Naive thymus-derived CD4-positive, alpha-beta T cell (primary cell): ENCODE measurements around the gene TBX4. TPM values are rescaled to one million over a fixed set of nuclear protein-coding genes. Genes with fewer than 3 reads are reported as not detected.

Experiments
- ATAC-seq: fragments of 150-1000 bp; cut with Tn5 transposase; 2 replicates; pipeline ENCODE4 v1.10.0; 2021; ENCODE audit warnings: mild to moderate bottlenecking, moderate library complexity
- CTCF ChIA-PET: fragments of 350-600 bp; sonication (Branson Sonifier 250); formaldehyde crosslinking; loops from one replicate; lab custom pipeline; 2021; ENCODE audit warnings: antibody characterized with exemption; lab: Charles Lee
- POLR2A ChIA-PET: fragments of 350-600 bp; sonication (Branson Sonifier 250); formaldehyde crosslinking; loops from one replicate; lab custom pipeline; 2021; ENCODE audit warnings: antibody characterized with exemption, inconsistent platforms; lab: Charles Lee
- DNase-seq, 9 donors: peaks; one replicate each; pipeline versions ENCODE4 v3.0.0 to v3.0.0-alpha.2; 2020 to 2022; ENCODE audit warnings: mixed read lengths in 1 of 9
- H3K27ac ChIP-seq: one replicate; pipeline ENCODE4 v1.7.0; 2013; ENCODE audit warnings: mild to moderate bottlenecking, low read depth, low read length, moderate library complexity
- H3K27me3 ChIP-seq, 2 donors: one replicate each; pipeline ENCODE4 v1.7.0; 2013; ENCODE audit warnings: low read length in 2 of 2, mild to moderate bottlenecking in 2 of 2, moderate library complexity in 2 of 2; ENCODE audit not compliant: control insufficient read depth in 2 of 2, insufficient read depth in 2 of 2
- H3K36me3 ChIP-seq, 3 experiments: 1 replicate in 2 of 3; 2 replicates in 1 of 3; pipeline ENCODE4 v1.7.0; 2013; ENCODE audit warnings: low read length in 3 of 3, mild to moderate bottlenecking in 3 of 3, moderate library complexity in 1 of 3; ENCODE audit not compliant: insufficient read depth in 3 of 3, control insufficient read depth in 2 of 3
- H3K4me1 ChIP-seq, 2 donors: one replicate each; pipeline ENCODE4 v1.7.0; 2013; ENCODE audit warnings: low read length in 2 of 2, mild to moderate bottlenecking in 2 of 2, moderate library complexity in 1 of 2; ENCODE audit not compliant: control insufficient read depth in 2 of 2, insufficient read depth in 2 of 2
- H3K4me3 ChIP-seq: 2 replicates; pipeline ENCODE4 v1.7.0; 2013; ENCODE audit warnings: mild to moderate bottlenecking, low read length
- H3K9me3 ChIP-seq, 3 experiments: 1 replicate in 2 of 3; 2 replicates in 1 of 3; pipeline ENCODE4 v1.7.0; 2013; ENCODE audit warnings: low read length in 3 of 3; ENCODE audit not compliant: control insufficient read depth in 2 of 3
- H3K27ac Mint-ChIP-seq, 9 donors: one replicate each; pipeline ENCODE4 v1.8.0; 2020 to 2022; ENCODE audit warnings: mixed read lengths in 9 of 9, mild to moderate bottlenecking in 8 of 9, moderate library complexity in 5 of 9, inconsistent platforms in 2 of 9
- H3K27me3 Mint-ChIP-seq, 5 donors: one replicate each; pipeline ENCODE4 v1.8.0; 2021 to 2022; ENCODE audit warnings: mixed read lengths in 5 of 5, mild to moderate bottlenecking in 1 of 5
- H3K36me3 Mint-ChIP-seq, 5 donors: one replicate each; pipeline ENCODE4 v1.8.0; 2020 to 2022; ENCODE audit warnings: mixed read lengths in 5 of 5, mild to moderate bottlenecking in 3 of 5, inconsistent platforms in 1 of 5
- H3K4me1 Mint-ChIP-seq, 7 donors: one replicate each; pipeline ENCODE4 v1.8.0; 2020 to 2022; ENCODE audit warnings: mixed read lengths in 7 of 7, mild to moderate bottlenecking in 3 of 7, inconsistent platforms in 1 of 7
- H3K4me3 Mint-ChIP-seq, 10 donors: one replicate each; pipeline ENCODE4 v1.8.0; 2020 to 2022; ENCODE audit warnings: mild to moderate bottlenecking in 10 of 10, mixed read lengths in 10 of 10, moderate library complexity in 6 of 10, inconsistent platforms in 2 of 10
- H3K9me3 Mint-ChIP-seq, 11 donors: one replicate each; pipeline ENCODE4 v1.8.0; 2020 to 2022; ENCODE audit warnings: mixed read lengths in 11 of 11, mild to moderate bottlenecking in 4 of 11, inconsistent platforms in 1 of 11, moderate library complexity in 1 of 11
- intact Hi-C, 2 donors: fragments of 100-400 bp; cut with micrococcal nuclease; formaldehyde crosslinking; loops; one replicate each; pipeline ENCODE4 v1.15.1; 2023
- polyA plus RNA-seq, 2 donors: library from polyadenylated mRNA; unstranded; fragments of 300-500 nt; fragmentation: Illumina TruSeq; gene quantifications; one replicate each; pipeline ENCODE4 v1.2.3, GENCODE V29; 2021
- total RNA-seq, 6 experiments: library from RNA in 5 of 6; stranded (reverse) in 5 of 6; gene quantifications; 1 replicate in 5 of 6; 2 replicates in 1 of 6; pipeline ENCODE4 v1.2.3 and lab custom pipeline; 2021 to 2026

The TBX4 gene
- total and polyA plus RNA-seq, 7 experiments from 2014 or later: not detected

DNA sequence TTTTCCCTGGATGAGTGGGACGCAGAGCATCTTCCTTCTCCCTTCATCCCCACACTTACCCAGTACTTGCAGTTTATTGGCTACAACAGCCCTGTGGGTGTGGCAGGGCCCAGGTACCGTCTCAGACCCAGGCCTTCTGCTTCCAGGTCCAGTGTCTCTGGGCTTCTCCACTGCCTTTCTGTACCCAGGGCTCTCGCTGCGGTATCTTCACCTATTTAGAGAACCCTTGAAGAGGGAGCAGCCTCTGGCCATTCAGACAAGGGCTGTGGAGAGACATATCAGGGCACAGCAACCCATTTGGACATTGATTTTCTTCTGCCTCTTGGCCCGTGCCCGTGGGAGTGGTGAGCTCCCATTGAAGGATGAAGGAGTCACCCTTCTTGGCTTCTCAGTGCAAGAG is 17.3 kb downstream of the TBX4 start:
- no peak overlapping the region for H3K27ac ChIP-seq
- no peak overlapping the region for H3K4me3 ChIP-seq
- H3K4me1 Mint-ChIP-seq: peaks cover 0 to 2% (median 0%) of the 10 kb centered on the region in 7 donors
- no peaks in the 10 kb centered on the region for H3K9me3 ChIP-seq
- H3K27ac Mint-ChIP-seq: no peak overlapping the region
- no peak for DNase-seq
- H3K4me1 ChIP-seq: no peaks in the 10 kb centered on the region
- intact Hi-C loops: no loop called here
- CTCF ChIA-PET: no interaction called here
- no peaks in the 10 kb centered on the region for H3K36me3 Mint-ChIP-seq
- no peak for ATAC-seq
- no peaks in the 10 kb centered on the region for H3K27me3 ChIP-seq
- H3K36me3 ChIP-seq: no peaks in the 10 kb centered on the region
- no peak overlapping the region for H3K4me3 Mint-ChIP-seq
- POLR2A ChIA-PET: no interaction called here
- peaks cover 3 to 27% (median 20%) of the 10 kb centered on the region in 5 donors for H3K27me3 Mint-ChIP-seq
- no peaks in the 10 kb centered on the region for H3K9me3 Mint-ChIP-seq

DNA sequence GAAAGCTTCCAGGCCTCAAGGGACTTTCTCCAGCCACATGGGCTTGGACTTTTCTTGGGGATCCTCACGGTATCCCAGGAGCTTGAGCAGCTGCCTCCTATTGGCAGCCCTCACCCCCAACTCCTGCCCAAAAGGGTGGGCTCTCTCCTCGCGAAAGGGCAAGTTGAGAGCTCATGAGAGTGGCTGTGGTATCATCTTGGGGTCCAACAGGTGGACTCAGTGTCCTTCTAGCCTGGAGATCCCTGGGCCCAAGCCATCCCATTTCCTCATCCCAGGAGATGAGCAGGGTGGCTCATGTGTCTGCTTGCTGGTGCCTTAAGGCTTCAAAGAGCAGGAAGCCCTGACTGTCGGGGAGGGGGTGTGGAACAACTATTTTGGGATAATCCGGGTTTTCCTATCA is 17.7 kb downstream of the TBX4 start:
- H3K4me1 Mint-ChIP-seq: peaks cover 0 to 2% (median 0%) of the 10 kb centered on the region in 7 donors
- no peaks in the 10 kb centered on the region for H3K36me3 Mint-ChIP-seq
- intact Hi-C loops: no loop called here
- H3K9me3 ChIP-seq: no peaks in the 10 kb centered on the region
- no peak for ATAC-seq
- H3K36me3 ChIP-seq: no peaks in the 10 kb centered on the region
- H3K9me3 Mint-ChIP-seq: no peaks in the 10 kb centered on the region
- H3K27ac ChIP-seq: no peak overlapping the region
- no peak overlapping the region for H3K27ac Mint-ChIP-seq
- H3K4me3 Mint-ChIP-seq: no peak overlapping the region
- H3K4me3 ChIP-seq: no peak overlapping the region
- ChIA-PET CTCF (no interaction called here), POLR2A (no interaction called here)
- peaks cover under 1 to 27% (median 21%) of the 10 kb centered on the region in 5 donors for H3K27me3 Mint-ChIP-seq
- DNase-seq: no peak
- H3K27me3 ChIP-seq: no peaks in the 10 kb centered on the region
- H3K4me1 ChIP-seq: no peaks in the 10 kb centered on the region

DNA sequence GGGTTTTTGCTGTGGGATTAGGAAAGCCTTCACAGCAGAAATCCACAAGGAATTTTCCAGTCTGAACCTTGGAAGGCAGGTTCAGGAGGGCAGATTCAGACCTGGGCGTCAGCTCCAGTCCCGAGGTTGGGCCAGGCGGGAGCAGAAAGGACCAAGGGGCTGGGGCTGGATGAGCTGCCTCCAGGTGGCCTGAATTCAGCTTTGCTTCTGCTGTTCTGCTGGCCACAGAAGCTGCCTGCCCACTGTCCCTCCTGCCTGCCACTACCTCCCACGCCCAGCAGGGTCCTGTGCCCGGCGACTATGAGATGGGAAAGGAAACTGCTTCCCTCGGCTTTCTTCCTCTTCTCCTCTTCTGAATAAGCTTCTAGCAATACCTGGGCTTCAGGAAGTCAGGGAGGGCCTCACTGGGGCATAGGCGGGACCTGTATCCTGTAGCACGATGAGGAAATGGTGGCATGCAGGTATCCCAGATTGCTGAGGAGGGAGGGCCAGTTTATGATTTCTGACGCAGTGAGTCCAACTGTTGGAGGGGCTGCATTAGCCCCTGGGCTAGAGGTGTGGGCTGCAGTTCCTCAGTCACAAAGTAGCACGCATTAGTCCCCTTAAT is 18.4 kb downstream of the TBX4 start:
- Mint-ChIP-seq H3K27ac (no peak overlapping the region), H3K4me3 (no peak overlapping the region), H3K36me3 (no peaks in the 10 kb centered on the region), H3K9me3 (peaks cover 0 to 1% (median 0%) of the 10 kb centered on the region in 11 donors), H3K4me1 (peaks cover 0 to 2% (median 0%) of the 10 kb centered on the region in 7 donors), H3K27me3 (peaks cover 6 to 28% (median 21%) of the 10 kb centered on the region in 5 donors)
- DNase-seq (no peak), ATAC-seq (no peak)
- Histone ChIP-seq H3K27me3 (no peaks in the 10 kb centered on the region), H3K9me3 (no peaks in the 10 kb centered on the region), H3K27ac (no peak overlapping the region), H3K4me1 (no peaks in the 10 kb centered on the region), H3K4me3 (no peak overlapping the region), H3K36me3 (no peaks in the 10 kb centered on the region)
- ChIA-PET POLR2A (no interaction called here), CTCF (no interaction called here)
- intact Hi-C loops: no loop called here

DNA sequence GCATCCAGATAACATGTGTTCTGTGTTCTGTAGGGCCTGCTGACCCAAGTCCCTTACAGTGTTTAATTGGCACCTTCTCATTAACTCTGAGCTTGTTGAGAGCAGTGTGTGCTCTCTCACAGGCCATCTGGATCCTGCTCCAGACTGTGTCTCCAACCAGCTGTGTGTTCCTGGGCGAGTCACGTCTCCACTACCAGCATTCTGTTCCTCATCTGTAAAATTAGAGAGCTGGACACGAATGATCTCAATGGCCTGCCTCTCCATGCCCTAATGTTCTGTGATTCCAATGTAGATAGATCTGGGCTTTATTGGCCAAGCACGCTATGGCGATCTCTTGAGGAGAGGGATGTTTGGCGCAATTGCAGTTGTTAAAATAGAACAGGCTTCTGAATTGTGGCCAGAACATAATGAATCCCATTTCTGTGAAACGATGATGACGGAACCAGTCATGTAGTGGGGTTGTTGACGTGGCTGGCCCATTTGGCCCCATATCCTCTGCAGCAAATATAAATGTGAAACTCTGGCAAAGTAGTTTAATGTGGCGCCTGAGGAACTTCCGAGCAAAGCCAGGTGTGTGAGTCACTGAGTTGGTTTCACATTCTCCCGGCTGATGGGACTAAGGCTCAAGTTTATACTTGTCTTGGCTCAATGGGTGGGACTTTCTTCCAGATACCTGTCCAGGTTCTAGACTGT is 22.2 kb downstream of the TBX4 start:
- peaks cover 0 to 1% (median 0%) of the 10 kb centered on the region in 11 donors for H3K9me3 Mint-ChIP-seq
- no peaks in the 10 kb centered on the region for H3K4me1 ChIP-seq
- ChIA-PET CTCF (no interaction called here), POLR2A (no interaction called here)
- H3K27ac ChIP-seq: no peak overlapping the region
- no peak for ATAC-seq
- intact Hi-C loops: no loop called here
- H3K27me3 Mint-ChIP-seq: peaks cover 6 to 22% (median 13%) of the 10 kb centered on the region in 5 donors
- H3K4me3 Mint-ChIP-seq: no peak overlapping the region
- no peaks in the 10 kb centered on the region for H3K9me3 ChIP-seq
- H3K4me3 ChIP-seq: no peak overlapping the region
- no peak overlapping the region for H3K27ac Mint-ChIP-seq
- H3K27me3 ChIP-seq: no peaks in the 10 kb centered on the region
- no peaks in the 10 kb centered on the region for H3K4me1 Mint-ChIP-seq
- no peaks in the 10 kb centered on the region for H3K36me3 ChIP-seq
- no peaks in the 10 kb centered on the region for H3K36me3 Mint-ChIP-seq
- DNase-seq: no peak

DNA sequence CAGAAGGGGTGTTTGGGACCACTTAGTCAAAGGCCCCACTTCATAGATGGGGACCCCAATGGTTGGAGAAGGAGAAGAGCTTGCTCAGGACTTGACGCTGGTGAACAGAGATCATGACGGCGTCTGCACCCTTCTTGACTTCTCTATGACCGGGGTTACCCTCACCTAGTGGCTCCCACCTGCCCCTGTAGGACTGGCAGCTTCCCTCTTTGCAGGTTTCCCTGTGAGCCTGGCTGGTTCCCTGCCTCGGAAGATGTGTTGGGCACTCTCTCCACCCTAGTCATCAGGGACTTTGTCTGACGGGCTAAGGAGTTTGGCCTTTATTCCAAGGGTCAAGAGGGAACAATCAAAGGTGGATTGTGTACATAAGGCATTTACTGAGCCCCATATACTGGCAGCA is 22.7 kb downstream of the TBX4 start:
- Histone ChIP-seq H3K4me1 (no peaks in the 10 kb centered on the region), H3K27ac (no peak overlapping the region), H3K36me3 (no peaks in the 10 kb centered on the region), H3K4me3 (no peak overlapping the region), H3K27me3 (no peaks in the 10 kb centered on the region), H3K9me3 (no peaks in the 10 kb centered on the region)
- POLR2A ChIA-PET: no interaction called here
- Mint-ChIP-seq H3K9me3 (peaks cover 0 to 1% (median 0%) of the 10 kb centered on the region in 11 donors), H3K27me3 (peaks cover 6 to 22% (median 13%) of the 10 kb centered on the region in 5 donors), H3K4me1 (no peaks in the 10 kb centered on the region), H3K36me3 (no peaks in the 10 kb centered on the region), H3K4me3 (no peak overlapping the region), H3K27ac (no peak overlapping the region)
- CTCF ChIA-PET: no interaction called here
- no peak for DNase-seq
- intact Hi-C loops: no loop called here
- ATAC-seq: no peak

DNA sequence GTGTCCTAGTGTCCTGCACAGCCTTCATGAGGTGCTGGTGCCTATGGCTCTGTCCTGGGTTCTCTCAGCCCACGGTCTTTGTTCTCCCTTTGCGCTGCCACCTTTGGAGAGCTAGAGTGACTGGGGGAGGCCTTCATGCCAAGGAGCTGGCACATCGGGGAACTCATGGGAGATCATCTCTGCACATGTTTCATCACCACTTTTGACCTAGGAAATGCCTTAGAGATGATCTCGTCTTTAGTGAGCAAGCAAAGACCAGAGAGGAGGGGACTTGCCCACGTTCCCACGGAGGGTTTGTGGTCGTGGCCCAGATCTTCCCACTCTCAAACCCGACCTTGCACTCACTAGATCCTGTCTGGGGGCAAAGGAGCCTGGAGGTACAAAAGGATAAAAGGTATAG is 23.5 kb downstream of the TBX4 start:
- CTCF ChIA-PET: no interaction called here
- Histone ChIP-seq H3K36me3 (no peaks in the 10 kb centered on the region), H3K4me1 (no peaks in the 10 kb centered on the region), H3K9me3 (no peaks in the 10 kb centered on the region), H3K27me3 (no peaks in the 10 kb centered on the region), H3K4me3 (no peak overlapping the region), H3K27ac (no peak overlapping the region)
- no peaks in the 10 kb centered on the region for H3K36me3 Mint-ChIP-seq
- H3K27me3 Mint-ChIP-seq: peaks cover 6 to 22% (median 13%) of the 10 kb centered on the region in 5 donors
- intact Hi-C loops: no loop called here
- POLR2A ChIA-PET: no interaction called here
- H3K4me3 Mint-ChIP-seq: no peak overlapping the region
- DNase-seq (no peak), ATAC-seq (no peak)
- H3K4me1 Mint-ChIP-seq: no peaks in the 10 kb centered on the region
- no peak overlapping the region for H3K27ac Mint-ChIP-seq
- peaks cover 0 to 1% (median 0%) of the 10 kb centered on the region in 11 donors for H3K9me3 Mint-ChIP-seq
